BJ (cell line): Measurements from ENCODE around the gene TPRX1. TPM values are rescaled to one million over a fixed set of nuclear protein-coding genes. Genes with fewer than 3 reads are reported as not detected.
"Not testable (repeated sequence)": the region's sequence is repeated elsewhere in the genome, so short reads cannot be mapped to it uniquely, and the experiment has no call there.

Source experiments
- CTCF ChIA-PET: fragments of 350-600 bp; formaldehyde crosslinking; extraction: SDS; loops from one replicate; lab custom pipeline; 2021; ENCODE audit warnings: antibody characterized with exemption, inconsistent platforms; lab: Yijun Ruan, JAX
- POLR2A ChIA-PET: fragments of 300-600 bp; sonication (Branson Sonifier 250); formaldehyde crosslinking; extraction: SDS; loops from one replicate; lab custom pipeline; 2021; ENCODE audit warnings: antibody characterized with exemption; lab: Charles Lee
- DNase-seq: peaks from one replicate; pipeline ENCODE4 v3.0.0-alpha.2; 2011; ENCODE audit warnings: low read depth
- H3K27me3 ChIP-seq: 2 replicates; pipeline ENCODE4 v1.6.0; 2011; ENCODE audit warnings: low read length; ENCODE audit not compliant: control insufficient read depth, insufficient read depth
- H3K36me3 ChIP-seq: 2 replicates; pipeline ENCODE4 v1.5.1; 2011; ENCODE audit warnings: low read length; ENCODE audit not compliant: control insufficient read depth, insufficient read depth
- H3K4me3 ChIP-seq: 2 replicates; pipeline ENCODE4 v1.5.1; 2011; ENCODE audit warnings: low read depth, mild to moderate bottlenecking, control low read depth, low read length
- polyA plus RNA-seq: library from polyadenylated mRNA; depleted of rRNA; stranded (reverse); fragments of >200 nt; gene quantifications from 2 replicates; pipeline ENCODE4 v1.2.3, GENCODE V29; 2011
- TF ChIP-seq, protein P1 (sequence below): IDR thresholded peaks from 2 replicates; pipeline ENCODE4 v1.5.1; 2011; ENCODE audit warnings: low read depth, mild to moderate bottlenecking, control low read depth, inconsistent platforms, low read length, moderate library complexity; ENCODE audit not compliant: insufficient read depth

Gene TPRX1
- polyA plus RNA-seq, 1 experiment = not detected

DNA sequence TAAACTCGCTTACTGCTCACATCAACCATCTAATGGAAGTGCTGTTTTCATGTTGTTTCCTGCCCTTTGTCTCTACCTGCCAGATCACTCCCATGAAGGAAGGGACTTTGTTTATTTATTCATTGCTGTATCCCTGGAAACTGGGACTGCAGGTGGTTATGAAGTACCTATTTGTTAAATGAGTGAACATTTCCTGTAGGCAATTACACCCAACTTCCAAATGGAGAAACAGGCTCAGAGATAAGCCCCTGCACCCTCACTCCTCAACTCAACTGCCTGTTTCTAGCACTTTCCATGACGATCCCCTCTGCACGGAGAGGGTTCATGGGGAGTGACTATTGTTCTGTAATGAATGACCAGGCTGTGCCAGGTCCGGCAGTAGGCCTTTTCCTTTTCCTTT, 27.8 kb downstream of the TPRX1 start:
- H3K27me3 ChIP-seq = no peaks in the 10 kb centered on the region
- ChIA-PET CTCF (interaction anchor here (1.1 to 1.3 kb wide), 4 partner anchors 9 to 93 kb away, joined by 3 to 5 read pairs (median 3); no protein-coding TSS in a partner anchor), POLR2A (interaction anchor here (0.6 kb wide), 1 partner anchor 9 kb away, joined by 3 read pairs; no protein-coding TSS in a partner anchor)
- H3K36me3 ChIP-seq = peaks cover 8% of the 10 kb centered on the region
- TF ChIP-seq, protein P1, sequence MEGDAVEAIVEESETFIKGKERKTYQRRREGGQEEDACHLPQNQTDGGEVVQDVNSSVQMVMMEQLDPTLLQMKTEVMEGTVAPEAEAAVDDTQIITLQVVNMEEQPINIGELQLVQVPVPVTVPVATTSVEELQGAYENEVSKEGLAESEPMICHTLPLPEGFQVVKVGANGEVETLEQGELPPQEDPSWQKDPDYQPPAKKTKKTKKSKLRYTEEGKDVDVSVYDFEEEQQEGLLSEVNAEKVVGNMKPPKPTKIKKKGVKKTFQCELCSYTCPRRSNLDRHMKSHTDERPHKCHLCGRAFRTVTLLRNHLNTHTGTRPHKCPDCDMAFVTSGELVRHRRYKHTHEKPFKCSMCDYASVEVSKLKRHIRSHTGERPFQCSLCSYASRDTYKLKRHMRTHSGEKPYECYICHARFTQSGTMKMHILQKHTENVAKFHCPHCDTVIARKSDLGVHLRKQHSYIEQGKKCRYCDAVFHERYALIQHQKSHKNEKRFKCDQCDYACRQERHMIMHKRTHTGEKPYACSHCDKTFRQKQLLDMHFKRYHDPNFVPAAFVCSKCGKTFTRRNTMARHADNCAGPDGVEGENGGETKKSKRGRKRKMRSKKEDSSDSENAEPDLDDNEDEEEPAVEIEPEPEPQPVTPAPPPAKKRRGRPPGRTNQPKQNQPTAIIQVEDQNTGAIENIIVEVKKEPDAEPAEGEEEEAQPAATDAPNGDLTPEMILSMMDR = no peak
- DNase-seq = no peak
- H3K4me3 ChIP-seq = no peak overlapping the region

DNA sequence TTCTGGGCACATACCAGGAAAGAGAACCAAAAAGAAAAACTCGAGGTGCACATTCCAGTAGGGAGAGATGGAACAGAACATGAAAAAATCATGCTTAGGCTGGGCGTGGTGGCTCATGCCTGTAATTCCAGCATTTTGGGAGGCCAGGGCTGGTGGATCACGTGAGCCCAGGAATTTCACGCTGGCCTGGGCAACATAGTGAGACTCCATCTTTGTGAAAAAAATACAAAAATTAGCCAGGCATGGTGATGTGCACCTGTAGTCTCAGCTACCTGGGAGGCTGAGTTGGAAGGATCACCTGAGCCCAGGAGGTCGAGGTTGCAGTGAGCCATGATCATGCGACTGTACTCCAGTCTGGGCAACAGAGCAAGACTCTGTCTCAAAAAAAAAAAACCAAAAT, 33.1 kb downstream of the TPRX1 start:
- H3K4me3 ChIP-seq, H3K36me3 ChIP-seq, DNase-seq, H3K27me3 ChIP-seq, POLR2A ChIA-PET, CTCF ChIA-PET: not testable (repeated sequence)

DNA sequence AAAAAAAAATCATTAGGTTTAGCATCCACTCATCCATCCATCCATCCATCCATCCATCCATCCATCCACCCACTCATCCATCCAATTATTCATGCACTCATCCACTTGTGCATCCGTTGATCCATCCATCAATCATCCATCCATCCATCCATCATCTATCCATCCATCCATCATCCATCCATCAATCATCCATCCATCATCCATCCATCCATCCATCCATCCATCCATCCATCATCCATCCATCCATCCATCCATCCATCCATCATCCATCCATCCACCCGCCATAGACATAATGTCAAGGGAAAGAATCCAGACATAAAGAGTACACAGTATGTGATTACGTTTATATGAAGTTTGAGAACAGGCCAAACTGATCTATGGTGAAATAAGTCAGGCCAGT, 34.8 kb downstream of the TPRX1 start:
- TF ChIP-seq, protein P1 = no peak
- no peak for DNase-seq
- Histone ChIP-seq H3K36me3 (no peaks in the 10 kb centered on the region), H3K4me3 (no peak overlapping the region), H3K27me3 (no peaks in the 10 kb centered on the region)
- ChIA-PET POLR2A (no interaction called here), CTCF (no interaction called here)

DNA sequence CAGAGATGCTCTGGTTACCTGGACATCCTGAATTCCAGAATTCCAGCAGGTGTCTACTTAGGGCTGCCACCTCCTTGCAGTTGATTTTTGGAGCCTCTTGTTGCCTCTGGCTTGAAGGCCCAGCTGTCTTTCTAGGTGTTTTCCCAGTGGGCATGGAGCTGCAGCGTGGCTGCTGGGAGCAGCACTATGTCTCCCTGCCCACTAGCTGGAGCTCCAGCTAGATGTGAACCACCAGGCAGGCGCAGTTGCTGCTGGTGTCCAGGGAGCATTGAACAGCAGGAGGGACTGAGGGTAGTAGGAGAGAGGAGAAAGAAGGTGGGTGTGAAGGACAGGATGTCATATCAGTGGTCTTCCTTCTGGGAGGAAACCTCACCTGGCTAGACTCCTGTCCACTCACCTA, 35.7 kb downstream of the TPRX1 start:
- DNase-seq = no peak
- no peaks in the 10 kb centered on the region for H3K27me3 ChIP-seq
- ChIA-PET CTCF (interaction anchor here (0.5 to 0.7 kb wide), 2 partner anchors 333 to 341 kb away, joined by 3 to 4 read pairs; no protein-coding TSS in a partner anchor), POLR2A (no interaction called here)
- TF ChIP-seq, protein P1 = peak; percentile 9; the same call in 1 of the 2 replicates
- H3K4me3 ChIP-seq = no peak overlapping the region
- no peaks in the 10 kb centered on the region for H3K36me3 ChIP-seq

DNA sequence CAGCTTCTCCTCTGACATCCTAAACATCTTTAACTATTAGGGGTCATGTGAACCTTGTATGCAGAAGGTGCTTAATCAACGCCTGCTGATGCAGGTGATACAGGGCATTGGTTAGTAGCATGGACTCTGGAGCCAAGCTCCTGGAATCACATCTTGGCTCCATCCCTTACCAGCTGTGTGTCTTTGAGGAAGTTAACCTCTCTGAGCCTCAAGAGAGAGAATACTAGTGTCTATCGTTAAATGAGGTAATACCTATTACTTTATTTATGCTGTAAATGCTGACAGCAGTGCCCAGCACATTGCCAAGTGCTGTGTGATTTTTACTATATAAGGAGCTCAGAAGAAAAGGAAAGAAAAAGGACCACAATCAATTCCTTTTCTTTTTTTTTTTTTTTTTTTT, 37.0 kb downstream of the TPRX1 start:
- no peaks in the 10 kb centered on the region for H3K27me3 ChIP-seq
- TF ChIP-seq, protein P1 = no peak
- H3K36me3 ChIP-seq = no peaks in the 10 kb centered on the region
- no peak overlapping the region for H3K4me3 ChIP-seq
- ChIA-PET CTCF (interaction anchor here (0.6 to 3.4 kb wide), 9 partner anchors 9 to 97 kb away, joined by 3 to 21 read pairs (median 7); partner anchors contain the start of gene EHD2), POLR2A (no interaction called here)
- DNase-seq = no peak

DNA sequence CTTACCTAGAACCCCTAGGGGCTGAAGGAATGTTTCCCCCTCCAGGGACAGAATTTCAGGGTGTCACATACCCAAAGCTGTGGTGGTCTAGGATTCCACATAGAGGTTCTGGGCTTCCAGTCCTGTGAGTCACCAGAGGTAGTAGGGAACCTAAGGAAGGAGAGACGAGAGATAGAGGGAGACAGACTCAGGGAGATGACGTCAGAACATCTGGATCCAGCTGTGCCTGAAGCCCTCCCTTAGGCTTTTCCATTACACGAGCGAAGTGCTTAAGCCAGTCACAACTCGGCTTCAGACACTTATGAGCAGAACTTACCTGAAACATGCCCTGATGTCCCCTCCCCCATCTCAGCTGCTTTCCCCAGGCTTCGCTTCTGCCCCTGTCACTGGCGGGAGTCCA, 37.7 kb downstream of the TPRX1 start:
- TF ChIP-seq, protein P1 = no peak
- CTCF ChIA-PET = interaction anchor here (1.0 to 3.4 kb wide), 8 partner anchors 9 to 53 kb away, joined by 3 to 21 read pairs (median 7); partner anchors contain the start of gene EHD2

More for the DNA sequence above, 37.7 kb downstream of the TPRX1 start:
- no peaks in the 10 kb centered on the region for H3K36me3 ChIP-seq
- POLR2A ChIA-PET = no interaction called here
- H3K4me3 ChIP-seq = no peak overlapping the region
- DNase-seq = no peak
- no peaks in the 10 kb centered on the region for H3K27me3 ChIP-seq
